Measurements from ENCODE around the gene ITPR1.

GRCh38 chr3:4504340-4505261, 11.5 kb downstream of the ITPR1 start:
- TF ChIP-seq NFYB (IDR thresholded peaks at IDR 0.05; ENCODE audit: insufficient read depth, low read depth, low read length), result no peak
- no peak for TF ChIP-seq KDM1A (IDR thresholded peaks at IDR 0.05; ENCODE audit: borderline replicate concordance)
- no peak for TF ChIP-seq POLR2A (IDR thresholded peaks at IDR 0.05; ENCODE audit: low read depth, low read length)
- TF ChIP-seq ZBTB11 (CRISPR knock-in tag; IDR thresholded peaks at IDR 0.05), result no peak
- TF ChIP-seq CTCF (IDR thresholded peaks at IDR 0.05 in 2 of 3, conservative IDR thresholded peaks at IDR 0.05 in 1 of 3; ENCODE audit: control insufficient read depth in 2 of 3, extremely low read depth in 1 of 3, insufficient read depth in 1 of 3, low read depth in 3 of 3, low read length in 3 of 3), result no peak
- no peak for TF ChIP-seq NFYA (IDR thresholded peaks at IDR 0.05; ENCODE audit: borderline replicate concordance, low read depth, low read length)
- TF ChIP-seq E2F8 (IDR thresholded peaks at IDR 0.05; ENCODE audit: low read depth, partially characterized antibody), result no peak
- no peak for TF ChIP-seq TCF12 (IDR thresholded peaks at IDR 0.05; ENCODE audit: low read depth, low read length)
- TF ChIP-seq NR2F1 (conservative IDR thresholded peaks at IDR 0.05), result no peak
- TF ChIP-seq CHD2 (IDR thresholded peaks at IDR 0.05; ENCODE audit: borderline replicate concordance, low read depth, low read length), result no peak
- TF ChIP-seq ATF7 (IDR thresholded peaks at IDR 0.05; ENCODE audit: low read depth), result no peak
- no peak for TF ChIP-seq USF1 (IDR thresholded peaks at IDR 0.05; ENCODE audit: borderline replicate concordance, extremely low read length, insufficient read depth, low read depth, low read length)

Measured in GM12878 (cell line).